ENCODE results near the gene AJUBA. TPM values are rescaled to one million over a fixed set of nuclear protein-coding genes. Genes with fewer than 3 reads are reported as not detected.

Gene AJUBA
- total RNA-seq, 4 donors from 2014 or later = 18.4 to 40.5 (median 34.8) TPM

- Histone ChIP-seq H3K36me3 (no peaks in the 10 kb centered on the region), H3K27ac (peak overlapping the region in 1 of 3 donors; percentile 81), H3K4me3 (replicated peaks in 1 of 3) (no peak overlapping the region), H3K4me1 (peaks cover 21 to 28% of the 10 kb centered on the region in 2 donors), H3K27me3 (no peaks in the 10 kb centered on the region), H3K9me3 (no peaks in the 10 kb centered on the region)
- TF ChIP-seq CTCF (IDR thresholded peaks at IDR 0.05) (no peak), POLR2A (IDR thresholded peaks at IDR 0.05) (no peak)
- WGBS, 2 donors = 92 to 95% methylated on average over 9 of the region's 9 CpGs
- intact Hi-C loops (cut with DNase I) = no loop called here
- no peak for DNase-seq
Measured at GRCh38 chr14:22995889-22996625, 13.7 kb upstream of the AJUBA start.

- WGBS, 2 donors = 3 to 11% methylated on average over 4 of the region's 4 CpGs
- H3K27ac ChIP-seq = peak overlapping the region; percentile 73 to 81 (median 76)
- no peaks in the 10 kb centered on the region for H3K36me3 ChIP-seq
- no peak overlapping the region for H3K4me3 ChIP-seq (replicated peaks in 1 of 3)
- no peaks in the 10 kb centered on the region for H3K9me3 ChIP-seq
- H3K27me3 ChIP-seq = no peaks in the 10 kb centered on the region
- intact Hi-C loops (cut with DNase I) = no loop called here
- TF ChIP-seq CTCF (IDR thresholded peaks at IDR 0.05) = peak in 5 of 6 experiments; percentile 8 to 37 (median 31)
- no peak for TF ChIP-seq POLR2A (IDR thresholded peaks at IDR 0.05)
- DNase-seq = peak; percentile 94 to 96
- H3K4me1 ChIP-seq = peaks cover 21 to 28% of the 10 kb centered on the region in 2 donors
Measured at GRCh38 chr14:22994762-22995275, 12.5 kb upstream of the AJUBA start.

- intact Hi-C loops (cut with DNase I) = no loop called here
- TF ChIP-seq POLR2A (IDR thresholded peaks at IDR 0.05) = no peak
- TF ChIP-seq CTCF (IDR thresholded peaks at IDR 0.05) = no peak
- DNase-seq = no peak
Measured at GRCh38 chr14:22993517-22993916, 11.2 kb upstream of the AJUBA start.

GRCh38 chr14:22991852-22992251 is 9.5 kb upstream of the AJUBA start:
- 94 to 95% methylated on average over 8 of the region's 8 CpGs for WGBS, 2 donors
- TF ChIP-seq POLR2A (IDR thresholded peaks at IDR 0.05) = no peak
- TF ChIP-seq CTCF (IDR thresholded peaks at IDR 0.05) = no peak
- Histone ChIP-seq H3K4me1 (peaks cover 21 to 28% of the 10 kb centered on the region in 2 donors), H3K9me3 (no peaks in the 10 kb centered on the region), H3K27me3 (no peaks in the 10 kb centered on the region), H3K4me3 (replicated peaks in 1 of 3) (no peak overlapping the region), H3K36me3 (no peaks in the 10 kb centered on the region), H3K27ac (no peak overlapping the region)
- intact Hi-C loops (cut with DNase I) = no loop called here
- no peak for DNase-seq

More at GRCh38 chr14:22993517-22993916, 11.2 kb upstream of the AJUBA start:
- H3K27me3 ChIP-seq = no peaks in the 10 kb centered on the region
- peaks cover 21 to 28% of the 10 kb centered on the region in 2 donors for H3K4me1 ChIP-seq
- H3K4me3 ChIP-seq (replicated peaks in 1 of 3) = no peak overlapping the region
- H3K36me3 ChIP-seq = no peaks in the 10 kb centered on the region
- H3K9me3 ChIP-seq = no peaks in the 10 kb centered on the region
- H3K27ac ChIP-seq = peak overlapping the region; percentile 73 to 81 (median 76)

GRCh38 chr14:22987291-22987690 is 4.9 kb upstream of the AJUBA start:
- no peak overlapping the region for H3K27ac ChIP-seq
- 83 to 90% methylated on average over 8 of the region's 8 CpGs for WGBS, 2 donors
- H3K4me1 ChIP-seq = peaks cover 4 to 10% of the 10 kb centered on the region in 2 donors
- H3K36me3 ChIP-seq = no peaks in the 10 kb centered on the region
- H3K4me3 ChIP-seq (replicated peaks in 1 of 3) = no peak overlapping the region
- DNase-seq = no peak
- TF ChIP-seq POLR2A (IDR thresholded peaks at IDR 0.05) (no peak), CTCF (IDR thresholded peaks at IDR 0.05) (no peak)
- no peaks in the 10 kb centered on the region for H3K27me3 ChIP-seq
- H3K9me3 ChIP-seq = no peaks in the 10 kb centered on the region
- intact Hi-C loops (cut with DNase I) = loop anchor here (2.0 to 10.0 kb wide), 2 partner anchors 52 to 70 kb away; partner anchors contain the start of gene CDH24
